DOHH2 (cell line): ENCODE data around the gene APCDD1L.
"Not testable (repeated sequence)": the region's sequence is repeated elsewhere in the genome, so short reads cannot be mapped to it uniquely, and the experiment has no call there.

Experiments
- H3F3A ChIP-seq: fragments of 200-600 bp; sonication (generic), shearing (Covaris generic); 2 replicates; pipeline ENCODE4 v1.6.0; 2016; ENCODE audit warnings: antibody characterized with exemption, mild to moderate bottlenecking; ENCODE audit not compliant: control insufficient read depth, insufficient read depth
- H3K27ac ChIP-seq: fragments of 200-600 bp; sonication (generic); 2 replicates; pipeline ENCODE4 v1.5.1; 2014; ENCODE audit warnings: low read depth, mild to moderate bottlenecking, low read length, moderate library complexity
- H3K27me3 ChIP-seq: fragments of 200-600 bp; sonication (generic); 2 replicates; pipeline ENCODE4 v1.6.1; 2014; ENCODE audit warnings: mild to moderate bottlenecking, low read length, mixed read lengths; ENCODE audit not compliant: control insufficient read depth
- H3K36me3 ChIP-seq: fragments of 200-600 bp; sonication (generic); 2 replicates; pipeline ENCODE4 v1.6.1; 2014; ENCODE audit warnings: mild to moderate bottlenecking, low read length, moderate library complexity, mixed read lengths; ENCODE audit not compliant: control insufficient read depth
- H3K4me1 ChIP-seq: fragments of 200-600 bp; sonication (generic); 2 replicates; pipeline ENCODE4 v1.6.1; 2014; ENCODE audit warnings: mild to moderate bottlenecking, low read length, mixed read lengths; ENCODE audit not compliant: control insufficient read depth
- H3K4me2 ChIP-seq: fragments of 200-600 bp; sonication (generic); 2 replicates; pipeline ENCODE4 v1.6.0; 2014; ENCODE audit warnings: mild to moderate bottlenecking, low read length, moderate library complexity
- H3K4me3 ChIP-seq: fragments of 200-600 bp; sonication (generic); 2 replicates; pipeline ENCODE4 v1.5.1; 2014; ENCODE audit warnings: mild to moderate bottlenecking, low read length, mixed read lengths
- H3K79me2 ChIP-seq: fragments of 200-600 bp; sonication (generic); 2 replicates; pipeline ENCODE4 v1.6.1; 2014; ENCODE audit warnings: mild to moderate bottlenecking, low read length, mixed read lengths; ENCODE audit not compliant: control insufficient read depth
- H3K9me2 ChIP-seq: fragments of 200-600 bp; sonication (generic); replicated peaks from 2 replicates; pipeline ENCODE4 v1.6.1; 2014; ENCODE audit warnings: mild to moderate bottlenecking, low read length, mixed read lengths; ENCODE audit not compliant: control insufficient read depth
- H3K9me3 ChIP-seq: fragments of 200-600 bp; sonication (generic); 2 replicates; pipeline ENCODE4 v1.6.1; 2014; ENCODE audit warnings: antibody characterized with exemption, low read length, mixed read lengths; ENCODE audit not compliant: control insufficient read depth, insufficient read depth
- H4K20me1 ChIP-seq: fragments of 200-600 bp; sonication (generic); 2 replicates; pipeline ENCODE4 v1.6.0; 2014; ENCODE audit warnings: low read depth, mild to moderate bottlenecking, antibody characterized with exemption, low read length, moderate library complexity; ENCODE audit not compliant: control insufficient read depth, insufficient read depth
- EZH2phosphoT487 ChIP-seq: fragments of 200-600 bp; sonication (generic); IDR thresholded peaks from 2 replicates; pipeline ENCODE4 v1.6.1; 2017; ENCODE audit warnings: borderline replicate concordance, mild to moderate bottlenecking, antibody characterized with exemption, low read length, moderate library complexity, mixed read lengths
- TF ChIP-seq, protein P1 (sequence below): fragments of 200-600 bp; sonication (generic); IDR thresholded peaks from one replicate; pipeline ENCODE4 v1.5.1; 2014; ENCODE audit warnings: antibody characterized with exemption, mild to moderate bottlenecking, low read depth, low read length; ENCODE audit not compliant: poor library complexity, severe bottlenecking

Gene APCDD1L

GRCh38 chr20:58510921-58511320 is 4.3 kb downstream of the APCDD1L start:
- no peak overlapping the region for H3K4me2 ChIP-seq
- no peaks in the 10 kb centered on the region for H3K4me1 ChIP-seq
- no peaks in the 10 kb centered on the region; the same call in 1 of the 2 replicates for H3K27me3 ChIP-seq
- H3K4me3 ChIP-seq = no peak overlapping the region
- H3K79me2 ChIP-seq = no peaks in the 10 kb centered on the region
- H3F3A ChIP-seq = no peaks in the 10 kb centered on the region
- TF ChIP-seq, protein P1, sequence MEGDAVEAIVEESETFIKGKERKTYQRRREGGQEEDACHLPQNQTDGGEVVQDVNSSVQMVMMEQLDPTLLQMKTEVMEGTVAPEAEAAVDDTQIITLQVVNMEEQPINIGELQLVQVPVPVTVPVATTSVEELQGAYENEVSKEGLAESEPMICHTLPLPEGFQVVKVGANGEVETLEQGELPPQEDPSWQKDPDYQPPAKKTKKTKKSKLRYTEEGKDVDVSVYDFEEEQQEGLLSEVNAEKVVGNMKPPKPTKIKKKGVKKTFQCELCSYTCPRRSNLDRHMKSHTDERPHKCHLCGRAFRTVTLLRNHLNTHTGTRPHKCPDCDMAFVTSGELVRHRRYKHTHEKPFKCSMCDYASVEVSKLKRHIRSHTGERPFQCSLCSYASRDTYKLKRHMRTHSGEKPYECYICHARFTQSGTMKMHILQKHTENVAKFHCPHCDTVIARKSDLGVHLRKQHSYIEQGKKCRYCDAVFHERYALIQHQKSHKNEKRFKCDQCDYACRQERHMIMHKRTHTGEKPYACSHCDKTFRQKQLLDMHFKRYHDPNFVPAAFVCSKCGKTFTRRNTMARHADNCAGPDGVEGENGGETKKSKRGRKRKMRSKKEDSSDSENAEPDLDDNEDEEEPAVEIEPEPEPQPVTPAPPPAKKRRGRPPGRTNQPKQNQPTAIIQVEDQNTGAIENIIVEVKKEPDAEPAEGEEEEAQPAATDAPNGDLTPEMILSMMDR = no peak
- no peak overlapping the region for H3K27ac ChIP-seq
- H3K9me2 ChIP-seq = no peaks in the 10 kb centered on the region
- no peaks in the 10 kb centered on the region for H3K36me3 ChIP-seq
- peaks cover 11% of the 10 kb centered on the region for H3K9me3 ChIP-seq
- H4K20me1 ChIP-seq = no peaks in the 10 kb centered on the region

GRCh38 chr20:58508762-58509395 is 6.3 kb downstream of the APCDD1L start:
- H4K20me1 ChIP-seq = no peaks in the 10 kb centered on the region
- H3F3A ChIP-seq = no peaks in the 10 kb centered on the region
- no peaks in the 10 kb centered on the region for H3K79me2 ChIP-seq
- H3K27ac ChIP-seq = no peak overlapping the region
- peaks cover 19% of the 10 kb centered on the region for H3K9me3 ChIP-seq
- H3K36me3 ChIP-seq = no peaks in the 10 kb centered on the region
- H3K4me2 ChIP-seq = no peak overlapping the region
- H3K4me1 ChIP-seq = no peaks in the 10 kb centered on the region
- no peaks in the 10 kb centered on the region for H3K9me2 ChIP-seq
- H3K27me3 ChIP-seq = no peaks in the 10 kb centered on the region
- no peak overlapping the region for H3K4me3 ChIP-seq
- TF ChIP-seq, protein P1 = no peak
- TF ChIP-seq EZH2phosphoT487 = no peak

- H4K20me1 ChIP-seq, H3K27me3 ChIP-seq, H3K4me2 ChIP-seq, H3K4me3 ChIP-seq, H3K79me2 ChIP-seq, H3F3A ChIP-seq, H3K27ac ChIP-seq, H3K4me1 ChIP-seq, H3K9me2 ChIP-seq, H3K36me3 ChIP-seq: not testable (repeated sequence)
- H3K9me3 ChIP-seq = peaks cover 19% of the 10 kb centered on the region
Observed at GRCh38 chr20:58506999-58507398, 8.2 kb downstream of the APCDD1L start.

- Histone ChIP-seq H3F3A (no peaks in the 10 kb centered on the region), H3K4me3 (no peak overlapping the region), H3K79me2 (no peaks in the 10 kb centered on the region), H3K4me1 (no peaks in the 10 kb centered on the region), H4K20me1 (no peaks in the 10 kb centered on the region), H3K9me3 (peaks cover 19% of the 10 kb centered on the region), H3K27me3 (no peaks in the 10 kb centered on the region), H3K27ac (no peak overlapping the region), H3K9me2 (no peaks in the 10 kb centered on the region), H3K4me2 (no peak overlapping the region), H3K36me3 (no peaks in the 10 kb centered on the region)
- TF ChIP-seq, protein P1 = no peak
- TF ChIP-seq EZH2phosphoT487 = no peak
Observed at GRCh38 chr20:58504566-58504965, 10.6 kb downstream of the APCDD1L start.
